HG03521 (cell line): Measurements from ENCODE around the gene RAD9A.

ENCODE experiments used
- ATAC-seq: cut with Tn5 transposase; IDR thresholded peaks from one replicate; pipeline ENCODE4 v1.9.1; 2021; ENCODE audit warnings: mild to moderate bottlenecking, moderate library complexity; ENCODE audit not compliant: unreplicated experiment

RAD9A gene

DNA sequence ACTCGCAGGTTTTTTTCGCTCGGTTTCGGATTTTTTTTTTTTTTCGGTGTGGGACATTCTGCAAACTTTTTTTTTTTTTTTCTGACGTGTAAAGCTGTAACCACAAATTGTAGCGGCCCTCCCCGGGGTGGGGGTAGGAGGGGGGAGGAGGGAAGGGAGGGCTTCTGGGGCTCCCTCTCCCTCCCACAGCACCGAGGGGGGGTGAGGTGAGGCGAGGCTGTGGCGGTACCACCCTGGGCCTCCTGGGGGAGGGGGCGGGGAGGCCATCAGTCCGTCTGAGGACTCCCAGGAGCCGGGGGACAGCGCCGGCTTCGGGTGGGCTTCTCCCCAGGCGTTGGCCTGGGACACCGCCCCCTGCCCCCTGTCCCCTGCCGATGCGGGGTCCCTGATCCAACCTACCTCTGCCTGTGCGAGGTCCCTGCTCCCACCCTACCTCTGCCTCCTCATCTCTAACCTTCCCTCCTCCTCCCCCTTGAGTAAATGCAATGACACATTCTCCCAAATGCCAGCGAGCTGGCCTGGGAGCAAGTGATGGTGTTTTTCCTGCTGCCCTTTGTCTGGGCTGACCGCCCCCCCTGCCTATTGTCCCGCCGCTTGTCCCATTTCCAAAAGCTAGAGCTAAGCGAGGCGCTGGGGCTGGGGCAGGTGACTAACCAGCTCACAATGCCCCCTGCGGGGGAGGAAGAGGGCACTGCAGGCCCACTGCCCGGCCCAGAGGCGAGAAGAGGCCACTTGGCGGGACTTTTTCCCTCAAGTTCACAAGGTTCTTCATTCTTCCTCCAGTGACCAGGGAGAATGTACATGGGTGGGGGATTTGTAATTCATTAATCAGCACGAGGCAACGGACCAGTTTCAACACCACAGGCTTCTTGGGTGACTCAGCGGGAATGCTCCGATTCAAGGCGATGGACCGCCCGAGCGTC lies 17.9 kb upstream of the RAD9A start:
- ATAC-seq = no peak

- no peak for ATAC-seq
Measured at GRCh38 chr11:67374571-67375281, 17.1 kb upstream of the RAD9A start.

- no peak for ATAC-seq
Measured at GRCh38 chr11:67375320-67376055, 16.3 kb upstream of the RAD9A start.

GRCh38 chr11:67376063-67376820 lies 15.5 kb upstream of the RAD9A start:
- no peak for ATAC-seq

GRCh38 chr11:67376873-67377808 lies 14.6 kb upstream of the RAD9A start:
- ATAC-seq = no peak

- ATAC-seq = no peak
Measured at GRCh38 chr11:67378544-67378943, 13.2 kb upstream of the RAD9A start.

DNA sequence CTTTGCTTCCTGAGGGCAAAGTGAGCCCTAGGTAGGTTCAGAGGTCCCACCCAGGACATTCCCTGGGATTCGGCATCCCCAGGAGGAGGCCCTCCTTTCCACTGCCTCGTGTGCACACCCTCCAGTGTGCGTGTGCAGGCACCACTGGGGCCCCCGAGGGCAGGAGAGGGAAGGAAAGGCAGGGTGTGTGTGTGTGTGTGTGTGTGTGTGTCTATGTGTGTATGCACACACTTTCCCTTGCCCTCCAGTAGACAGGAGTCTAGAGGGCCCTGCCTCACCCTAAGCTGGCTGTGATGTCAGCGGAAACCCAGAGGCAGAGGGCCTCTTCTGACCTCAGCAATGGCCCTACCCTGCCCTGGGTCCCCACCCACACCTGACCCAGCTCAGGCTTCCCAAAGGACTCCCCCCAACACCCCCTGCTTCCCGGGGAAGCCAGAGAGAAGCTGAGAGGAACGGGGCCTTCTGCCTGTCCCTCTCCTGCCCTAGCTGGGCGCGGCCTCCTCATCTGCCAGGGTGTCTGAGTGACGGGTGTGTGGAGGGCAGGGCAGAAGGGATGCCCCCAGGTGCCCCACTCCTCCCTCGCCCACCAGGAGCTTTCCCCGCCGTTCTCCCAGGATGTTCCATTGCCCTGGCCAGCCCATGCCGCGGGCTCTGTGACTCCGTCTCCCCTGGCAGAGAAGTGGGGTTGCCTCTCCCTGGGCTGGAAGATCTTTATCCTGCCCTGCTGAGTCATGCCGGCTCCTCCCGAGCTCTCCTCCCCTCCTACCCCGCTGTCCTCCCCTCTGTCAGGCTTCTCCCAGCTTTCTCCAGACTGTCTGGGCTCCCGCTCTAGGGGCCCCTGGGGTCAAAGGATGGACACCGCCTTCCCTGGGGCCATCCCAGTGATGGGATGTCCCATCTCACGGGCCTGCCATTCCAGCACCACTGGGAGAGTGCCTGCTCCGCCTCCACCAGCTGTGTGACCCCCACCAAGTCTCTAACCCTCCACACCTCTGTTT lies 12.4 kb upstream of the RAD9A start:
- ATAC-seq = no peak

DNA sequence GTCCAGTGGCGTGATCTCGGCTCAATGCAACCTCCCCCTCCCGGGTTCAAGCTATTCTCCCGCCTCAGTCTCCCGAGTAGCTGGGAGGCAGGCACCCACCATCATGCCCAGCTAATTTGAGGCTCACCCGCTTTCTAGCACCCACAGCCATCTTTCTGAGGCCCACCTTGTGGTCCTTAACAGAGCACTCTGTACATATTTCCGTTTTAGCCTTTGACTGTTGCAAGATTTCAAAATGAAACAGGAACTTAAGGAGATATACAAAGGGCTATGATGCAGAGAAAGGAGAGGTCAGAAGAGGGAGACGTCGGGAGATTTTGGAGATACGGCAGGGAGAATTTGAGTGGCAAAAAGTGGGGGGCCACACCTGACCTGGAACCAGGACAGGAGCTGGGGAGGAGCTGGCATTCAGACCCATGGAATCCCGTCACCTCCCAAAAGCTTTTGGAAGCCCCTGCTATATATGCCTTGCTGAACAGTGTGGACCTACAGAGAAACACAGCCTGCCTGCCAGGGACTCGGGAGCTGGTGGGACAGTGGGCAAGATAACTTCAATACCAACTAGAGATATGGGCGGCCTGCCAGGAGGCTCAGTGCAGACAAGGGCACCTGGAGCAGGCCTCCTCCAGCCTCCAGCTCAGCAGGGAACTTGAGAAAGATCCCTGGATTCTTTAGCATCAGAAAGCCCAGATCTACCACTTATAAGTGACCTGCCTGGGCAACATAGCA lies 10.4 kb upstream of the RAD9A start:
- no peak for ATAC-seq

GRCh38 chr11:67382276-67383136 lies 9.3 kb upstream of the RAD9A start:
- ATAC-seq = no peak

GRCh38 chr11:67384851-67385366 lies 6.9 kb upstream of the RAD9A start:
- ATAC-seq = no peak

DNA sequence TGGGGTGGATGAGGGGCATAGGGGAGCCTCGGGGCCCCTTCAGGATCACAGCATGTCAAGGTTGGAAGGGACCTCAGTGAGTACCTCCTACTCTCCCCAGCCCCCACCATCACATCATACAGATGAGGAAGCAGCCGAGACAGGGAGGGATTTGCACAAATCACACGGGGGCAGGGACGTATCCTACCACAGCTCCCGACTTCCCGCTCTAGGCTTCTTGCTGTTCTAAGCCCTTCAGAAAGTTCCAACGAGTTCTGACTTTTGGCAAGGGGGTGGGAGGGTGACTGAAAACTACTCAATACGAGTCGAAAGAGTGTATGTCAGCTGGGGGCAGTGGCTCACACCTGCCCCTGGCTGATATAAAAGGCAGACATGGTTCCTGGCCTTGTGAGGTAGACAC lies 4.7 kb upstream of the RAD9A start:
- no peak for ATAC-seq

DNA sequence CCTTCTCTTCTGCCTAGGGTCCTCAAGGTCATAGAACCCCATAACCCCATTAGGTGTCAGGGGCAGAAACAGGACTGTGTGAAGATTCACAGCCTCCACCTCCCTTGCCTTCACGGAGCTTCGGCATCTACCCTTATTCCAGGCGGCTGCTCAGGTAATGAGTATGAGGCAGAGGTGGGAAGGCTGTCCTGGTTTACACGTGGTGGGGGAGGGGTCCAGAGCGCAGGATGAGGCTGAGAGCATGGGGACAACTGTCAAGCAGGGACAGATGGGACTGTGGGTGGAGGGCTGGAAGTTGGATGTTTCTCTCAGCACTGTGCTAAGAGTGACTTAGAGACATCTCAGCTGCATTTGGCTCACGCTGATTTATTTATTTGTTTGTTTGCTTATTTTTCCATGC lies 4.3 kb upstream of the RAD9A start:
- no peak for ATAC-seq

- ATAC-seq = no peak
Measured at GRCh38 chr11:67389477-67389876, 2.3 kb upstream of the RAD9A start.

- no peak for ATAC-seq
Measured at GRCh38 chr11:67390947-67391303, 861 bp upstream of the RAD9A start.

GRCh38 chr11:67392183-67392715 lies 463 bp downstream of the RAD9A start:
- ATAC-seq = no peak

GRCh38 chr11:67393437-67393836 lies 1.7 kb downstream of the RAD9A start:
- ATAC-seq = no peak
